Activated T-cell treated with anti-CD3 and anti-CD28 coated beads for 4 hours (primary cell): ENCODE measurements around the gene VEGFB.
A peak's percentile ranks its signal among the peaks of the same experiment; 100 is the strongest.

ENCODE experiments used
- DNase-seq: peaks from one replicate; pipeline ENCODE4 v3.0.0-alpha.2; 2020

Gene VEGFB

DNA sequence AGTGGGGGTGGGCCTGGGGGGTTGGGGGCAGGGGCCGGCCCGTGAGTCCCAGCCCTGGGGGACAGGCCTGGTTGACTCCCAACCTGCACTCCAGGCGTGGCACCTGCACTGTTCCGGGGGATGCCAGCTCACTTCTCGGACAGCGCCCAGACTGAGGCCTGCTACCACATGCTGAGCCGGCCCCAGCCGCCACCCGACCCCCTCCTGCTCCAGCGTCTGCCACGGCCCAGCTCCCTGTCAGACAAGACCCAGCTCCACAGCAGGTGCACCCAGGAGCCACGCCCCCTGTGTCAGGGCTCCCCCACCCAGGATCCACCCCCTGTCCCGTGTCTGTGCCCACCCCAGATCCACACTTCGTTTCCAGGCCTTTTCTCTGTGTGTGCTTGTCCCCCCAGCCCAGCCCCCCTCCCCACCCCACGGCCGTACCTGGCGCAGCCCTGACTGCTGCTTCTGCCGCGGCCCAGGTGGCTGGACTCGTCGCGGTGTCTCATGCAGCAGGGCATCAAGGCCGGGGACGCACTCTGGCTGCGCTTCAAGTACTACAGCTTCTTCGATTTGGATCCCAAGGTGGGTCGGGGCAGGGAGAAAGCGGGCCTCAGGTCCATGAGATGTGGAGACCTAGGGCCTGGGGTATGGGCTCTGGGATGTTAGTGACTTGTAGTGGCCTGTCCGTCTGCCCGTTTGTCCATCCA, 23.1 kb upstream of the VEGFB start:
- no peak for DNase-seq

DNA sequence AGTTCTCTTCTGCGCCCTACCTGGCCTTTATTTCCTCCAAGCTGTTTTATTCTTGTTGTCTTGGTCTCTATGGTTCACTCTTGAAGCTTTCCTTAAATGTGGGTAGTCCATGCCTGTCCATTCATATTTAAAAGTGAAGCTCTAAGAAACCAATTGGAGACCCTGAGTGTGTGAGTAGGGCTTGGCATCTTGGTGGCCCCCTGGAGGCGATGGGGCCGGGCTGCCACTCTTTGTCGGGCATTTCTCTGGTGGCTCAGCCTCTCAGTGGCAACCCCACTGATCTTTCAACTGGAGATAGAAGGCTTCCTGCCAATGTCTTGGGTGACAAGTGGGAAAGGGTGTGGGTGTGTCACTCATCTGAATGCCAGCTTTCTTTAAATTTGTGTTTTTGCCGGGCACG, 17.5 kb upstream of the VEGFB start:
- DNase-seq = no peak

DNA sequence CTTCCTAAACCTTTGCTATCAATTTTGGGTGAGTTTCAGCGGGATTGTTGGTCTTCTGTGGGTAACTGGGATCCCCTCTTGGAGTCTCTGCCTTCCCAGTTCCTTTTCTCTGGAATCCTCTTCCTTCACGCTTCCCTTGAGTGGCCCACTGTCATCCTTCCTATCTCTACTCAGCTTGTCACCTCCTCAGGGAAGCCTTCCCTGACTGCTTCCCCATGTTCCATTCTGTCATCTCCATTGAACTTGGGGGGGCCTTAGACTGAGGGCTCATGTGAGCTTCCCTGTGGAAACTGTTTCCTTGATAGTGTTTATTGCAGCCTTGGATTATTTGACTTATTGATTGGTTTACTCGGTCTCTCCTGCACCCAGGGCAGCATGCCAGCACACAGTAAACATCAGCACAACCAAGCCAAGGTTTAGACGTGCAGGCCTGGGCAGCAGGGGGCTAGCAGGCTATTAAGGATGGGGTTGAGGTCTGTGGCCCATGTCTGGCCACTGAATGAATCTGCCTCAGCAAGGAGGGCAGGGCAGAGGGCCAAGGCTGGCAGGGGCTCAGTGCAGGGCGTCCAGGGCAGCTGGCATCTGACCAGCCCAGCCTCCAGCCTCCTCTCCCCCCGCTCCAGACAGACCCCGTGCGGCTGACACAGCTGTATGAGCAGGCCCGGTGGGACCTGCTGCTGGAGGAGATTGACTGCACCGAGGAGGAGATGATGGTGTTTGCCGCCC, 15.6 kb upstream of the VEGFB start:
- DNase-seq = no peak

DNA sequence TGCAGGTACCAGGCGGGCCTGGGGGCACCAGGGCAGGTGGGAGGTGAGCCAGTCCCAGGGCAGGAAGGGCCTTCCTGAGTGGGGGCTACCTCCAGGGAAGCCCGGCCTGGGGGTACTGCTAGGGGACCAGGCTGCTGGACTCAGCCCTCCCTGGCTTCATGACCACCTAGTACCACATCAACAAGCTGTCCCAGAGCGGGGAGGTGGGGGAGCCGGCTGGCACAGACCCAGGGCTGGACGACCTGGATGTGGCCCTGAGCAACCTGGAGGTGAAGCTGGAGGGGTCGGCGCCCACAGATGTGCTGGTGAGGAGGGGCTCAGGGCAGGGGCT, 15.1 kb upstream of the VEGFB start:
- DNase-seq = no peak

DNA sequence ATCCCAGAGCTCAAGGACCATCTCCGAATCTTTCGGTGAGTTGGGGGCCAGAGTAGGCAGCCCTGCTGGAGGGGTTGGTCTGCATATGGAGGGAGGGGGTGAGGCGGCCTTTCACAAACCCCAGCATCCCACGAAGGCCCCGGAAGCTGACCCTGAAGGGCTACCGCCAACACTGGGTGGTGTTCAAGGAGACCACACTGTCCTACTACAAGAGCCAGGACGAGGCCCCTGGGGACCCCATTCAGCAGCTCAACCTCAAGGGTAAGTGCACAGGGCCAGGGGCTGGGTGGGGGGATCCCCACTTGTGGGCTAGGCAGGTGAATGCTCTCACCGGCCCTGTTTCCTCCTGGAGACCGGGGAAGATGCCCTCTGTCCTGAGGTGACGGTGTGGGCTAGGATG, 14.6 kb upstream of the VEGFB start:
- DNase-seq = no peak

- no peak for DNase-seq
Observed at GRCh38 chr11:64220271-64220670, 14.1 kb upstream of the VEGFB start.

- no peak for DNase-seq
Observed at GRCh38 chr11:64220798-64221197, 13.6 kb upstream of the VEGFB start.

- DNase-seq = no peak
Observed at GRCh38 chr11:64222651-64223000, 11.8 kb upstream of the VEGFB start.

- no peak for DNase-seq
Observed at GRCh38 chr11:64223001-64223651, 11.3 kb upstream of the VEGFB start.

DNA sequence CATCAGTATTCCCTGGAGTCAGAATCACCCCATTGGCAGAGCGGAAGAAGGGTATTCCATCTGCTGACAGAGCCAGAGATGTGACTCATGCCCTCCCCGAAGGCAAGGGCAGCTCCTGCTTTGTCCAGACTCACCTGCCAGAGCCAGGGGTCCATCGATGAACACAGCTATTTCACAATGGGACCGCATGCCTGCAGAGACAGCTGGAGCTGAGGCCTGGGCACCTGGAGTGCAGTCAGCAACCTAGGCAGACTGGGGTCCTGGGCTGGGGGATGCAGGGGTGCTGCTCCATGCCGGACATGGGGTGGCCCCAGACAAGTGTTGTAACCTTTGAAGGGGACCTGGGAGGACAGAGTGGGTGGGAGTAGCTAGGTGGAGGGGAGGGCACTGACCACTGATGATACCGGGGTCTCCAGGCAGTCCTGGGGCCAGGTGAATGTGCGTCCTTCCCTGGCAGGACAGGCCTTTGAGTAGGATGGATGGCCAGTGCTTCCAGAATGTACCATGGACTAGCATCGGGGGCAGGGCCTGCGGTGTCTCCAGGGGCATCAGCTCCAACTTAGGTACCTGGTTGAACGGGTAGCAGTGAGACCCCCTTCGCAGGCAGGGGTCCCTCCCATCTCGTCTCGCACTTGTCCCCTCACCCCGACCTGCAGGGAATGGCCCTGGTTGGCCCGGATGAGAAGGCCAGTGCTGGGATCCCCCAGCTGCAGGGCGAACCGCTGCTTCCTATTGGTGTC, 10.1 kb upstream of the VEGFB start:
- DNase-seq = no peak

- no peak for DNase-seq
Observed at GRCh38 chr11:64224891-64225607, 9.3 kb upstream of the VEGFB start.

GRCh38 chr11:64225608-64226506, 8.5 kb upstream of the VEGFB start, which contains the start of the genes NUDT22 and TRPT1:
Gene NUDT22 (plus strand): TSS chr11:64226274. CDS start chr11:64226653, 379 bp downstream.
Gene TRPT1 (minus strand): TSS chr11:64226186. CDS start chr11:64225860, 326 bp downstream.
- DNase-seq = peak; percentile 92

- DNase-seq = no peak
Observed at GRCh38 chr11:64226507-64227051, 7.8 kb upstream of the VEGFB start.

DNA sequence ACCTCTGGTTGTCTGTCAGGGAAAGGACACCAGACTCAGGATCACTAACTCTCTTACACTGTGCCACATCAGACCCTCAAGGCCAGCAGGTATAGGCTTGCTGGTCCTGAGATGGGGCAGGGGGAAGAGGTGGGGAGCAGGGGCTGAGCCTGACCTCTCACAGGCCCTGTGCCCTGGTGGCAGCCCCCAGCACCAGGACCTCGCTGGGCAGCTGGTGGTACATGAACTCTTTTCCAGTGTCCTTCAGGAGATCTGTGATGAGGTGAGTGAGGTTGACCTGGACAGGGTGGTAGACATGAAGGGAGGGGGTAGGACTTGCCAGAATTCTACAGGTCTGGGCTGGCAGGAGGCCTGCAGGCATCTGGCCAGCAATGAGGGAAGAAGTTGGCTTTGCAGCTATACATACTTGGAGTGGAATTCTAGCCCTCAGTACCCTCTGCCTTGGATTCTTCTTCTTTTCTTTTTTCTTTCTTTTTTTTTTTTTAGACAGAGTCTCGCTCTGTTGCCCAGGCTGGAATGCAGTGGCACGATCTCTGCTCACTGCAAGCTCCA, 6.9 kb upstream of the VEGFB start:
- no peak for DNase-seq

DNA sequence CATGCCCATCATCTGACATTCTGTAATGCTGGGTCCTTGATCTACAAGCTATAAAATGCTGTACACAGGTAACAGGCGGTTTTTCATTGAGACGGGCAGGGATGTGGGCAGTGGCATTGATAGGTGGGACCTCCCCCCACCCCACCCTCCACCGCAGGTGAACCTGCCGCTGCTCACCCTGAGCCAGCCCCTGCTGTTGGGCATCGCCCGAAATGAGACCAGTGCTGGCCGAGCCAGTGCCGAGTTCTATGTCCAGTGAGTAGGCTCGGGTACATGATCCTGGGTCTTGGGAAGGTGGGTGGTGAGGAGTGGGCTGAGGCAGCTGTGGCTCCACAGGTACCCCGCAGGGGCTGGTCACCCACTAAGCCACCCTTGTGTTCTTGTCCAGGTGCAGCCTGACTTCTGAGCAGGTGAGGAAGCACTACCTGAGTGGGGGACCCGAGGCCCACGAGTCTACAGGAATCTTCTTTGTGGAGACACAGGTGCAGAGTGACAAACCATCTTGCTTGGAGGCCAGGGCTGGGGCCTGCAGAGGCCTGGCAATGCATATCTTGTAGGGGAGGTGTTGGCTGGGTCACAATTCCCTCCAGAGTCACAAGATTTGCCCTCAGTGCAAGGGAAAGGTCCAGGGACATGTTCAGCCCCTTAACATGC, 5.2 kb upstream of the VEGFB start:
- DNase-seq = no peak

DNA sequence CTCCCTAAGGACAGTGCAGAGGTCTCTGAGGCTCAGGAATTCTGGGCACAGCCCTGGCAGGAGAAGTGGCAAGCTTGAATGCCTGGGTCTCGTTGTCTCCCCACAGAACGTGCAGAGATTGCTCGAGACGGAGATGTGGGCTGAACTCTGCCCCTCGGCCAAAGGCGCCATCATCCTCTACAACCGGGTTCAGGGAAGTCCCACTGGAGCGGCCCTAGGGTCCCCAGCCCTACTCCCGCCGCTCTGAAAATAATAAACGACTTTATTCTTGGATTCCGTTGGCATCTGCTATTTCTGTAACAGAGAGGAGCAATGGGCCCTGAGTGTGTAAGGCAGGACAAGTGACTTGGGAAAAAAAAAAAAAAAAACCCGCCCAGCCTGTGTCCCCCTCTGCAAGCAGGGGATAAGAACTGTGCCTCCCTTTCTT, 4.6 kb upstream of the VEGFB start:
- DNase-seq = no peak

DNA sequence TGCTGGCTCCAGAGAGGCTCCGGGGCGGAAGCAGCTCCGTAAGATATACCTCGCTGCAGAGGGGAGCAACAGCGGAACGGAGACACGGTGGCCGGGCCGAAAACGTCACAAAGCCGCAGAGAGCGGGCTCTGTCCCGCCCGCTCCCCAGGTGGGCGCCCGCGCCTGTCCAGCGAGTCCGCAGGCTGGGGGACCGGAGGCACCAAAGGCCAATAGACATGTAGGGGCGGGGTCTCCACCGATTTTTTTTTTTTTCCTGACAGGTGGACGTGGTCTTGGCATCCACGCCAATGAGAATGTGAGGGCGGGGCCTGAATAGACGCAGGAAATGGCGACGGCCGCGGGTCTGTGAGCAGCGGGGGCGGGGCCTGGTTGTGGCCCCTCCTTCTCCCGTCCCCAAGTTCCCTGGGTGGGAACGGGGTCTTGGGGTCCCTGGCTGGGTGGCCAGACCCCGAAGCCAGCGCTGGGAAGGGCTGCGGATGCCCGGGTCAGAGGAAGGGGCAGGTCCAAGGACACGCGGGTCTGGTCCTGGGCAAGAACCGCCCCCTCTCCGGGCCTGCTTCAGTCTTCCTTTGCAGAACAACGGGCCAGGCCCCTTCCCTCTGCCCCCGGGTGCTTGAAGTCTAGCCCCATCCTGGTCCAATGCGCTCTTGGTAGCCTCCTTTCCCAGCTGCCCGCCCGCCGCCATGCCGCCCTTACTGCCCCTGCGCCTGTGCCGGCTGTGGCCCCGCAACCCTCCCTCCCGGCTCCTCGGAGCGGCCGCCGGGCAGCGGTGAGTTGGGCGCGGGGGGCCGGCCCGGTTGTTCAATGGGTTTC, 4.0 kb upstream of the VEGFB start, which contains the start of gene DNAJC4:
Gene DNAJC4, plus strand, starts transcription at position 378 of the 814 bp plus-strand sequence. Its CDS starts 307 bp downstream, at position 685.
- peak; percentile 75 for DNase-seq

- no peak for DNase-seq
Observed at GRCh38 chr11:64230985-64231365, 3.4 kb upstream of the VEGFB start.

DNA sequence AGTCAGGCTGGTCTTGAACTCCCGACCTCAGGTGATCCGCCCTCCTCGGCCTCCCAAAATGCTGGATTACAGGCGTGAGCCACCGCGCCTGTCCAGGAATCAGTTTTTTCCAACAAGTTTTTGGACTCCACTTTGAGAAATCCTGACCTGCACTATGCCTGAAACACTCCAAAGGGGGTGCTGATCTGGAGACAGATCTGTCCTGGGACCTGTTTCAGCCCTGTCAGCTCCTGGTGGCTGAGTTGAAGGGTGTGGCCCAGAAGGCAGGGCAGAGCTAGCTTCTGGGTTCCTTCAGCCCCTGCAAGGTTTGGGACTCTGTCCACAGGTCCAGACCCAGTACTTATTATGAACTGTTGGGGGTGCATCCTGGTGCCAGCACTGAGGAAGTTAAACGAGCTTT, 2.8 kb upstream of the VEGFB start:
- DNase-seq = no peak
